ENCODE data around the gene BCL11B.
A peak's percentile ranks its signal among the peaks of the same experiment; 100 is the strongest.

Gene BCL11B

DNA sequence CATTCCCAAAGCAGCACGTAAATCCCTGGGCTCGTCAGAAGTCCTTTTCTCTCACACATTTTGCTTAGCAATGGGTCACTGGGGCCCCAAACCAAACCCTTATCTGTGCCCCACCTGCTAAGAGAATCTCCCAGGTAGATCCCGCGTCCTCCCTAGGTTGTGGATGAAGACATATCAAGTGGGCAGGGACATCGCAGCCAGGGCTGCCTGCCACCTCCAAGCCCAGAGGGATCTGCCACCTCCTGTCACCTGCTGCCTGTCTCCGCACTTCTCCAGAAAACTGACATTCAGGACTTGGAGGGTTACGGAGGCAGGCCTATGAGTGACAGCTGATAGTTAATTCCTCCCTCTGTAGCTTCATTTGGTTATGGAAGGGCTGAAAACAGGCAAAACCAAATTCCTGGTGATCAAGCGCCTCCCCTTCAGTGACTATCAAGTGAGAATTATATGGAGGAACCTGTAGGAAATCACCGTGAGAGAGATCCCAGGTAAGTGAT, 19.5 kb downstream of the BCL11B start:
- no peak for DNase-seq (ENCODE audit: low spot score)
- H3K27ac ChIP-seq, result no peak overlapping the region
- TF ChIP-seq, protein P1, sequence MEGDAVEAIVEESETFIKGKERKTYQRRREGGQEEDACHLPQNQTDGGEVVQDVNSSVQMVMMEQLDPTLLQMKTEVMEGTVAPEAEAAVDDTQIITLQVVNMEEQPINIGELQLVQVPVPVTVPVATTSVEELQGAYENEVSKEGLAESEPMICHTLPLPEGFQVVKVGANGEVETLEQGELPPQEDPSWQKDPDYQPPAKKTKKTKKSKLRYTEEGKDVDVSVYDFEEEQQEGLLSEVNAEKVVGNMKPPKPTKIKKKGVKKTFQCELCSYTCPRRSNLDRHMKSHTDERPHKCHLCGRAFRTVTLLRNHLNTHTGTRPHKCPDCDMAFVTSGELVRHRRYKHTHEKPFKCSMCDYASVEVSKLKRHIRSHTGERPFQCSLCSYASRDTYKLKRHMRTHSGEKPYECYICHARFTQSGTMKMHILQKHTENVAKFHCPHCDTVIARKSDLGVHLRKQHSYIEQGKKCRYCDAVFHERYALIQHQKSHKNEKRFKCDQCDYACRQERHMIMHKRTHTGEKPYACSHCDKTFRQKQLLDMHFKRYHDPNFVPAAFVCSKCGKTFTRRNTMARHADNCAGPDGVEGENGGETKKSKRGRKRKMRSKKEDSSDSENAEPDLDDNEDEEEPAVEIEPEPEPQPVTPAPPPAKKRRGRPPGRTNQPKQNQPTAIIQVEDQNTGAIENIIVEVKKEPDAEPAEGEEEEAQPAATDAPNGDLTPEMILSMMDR (conservative IDR thresholded peaks at IDR 0.05; ENCODE audit: low read depth), result no peak
- ChIA-PET POLR2A (ENCODE audit: low non-redundant PET) (no interaction called here), CTCF (interaction anchor here (0.6 kb wide), 1 partner anchor 14 kb away, joined by 3 read pairs; no protein-coding TSS in a partner anchor)

DNA sequence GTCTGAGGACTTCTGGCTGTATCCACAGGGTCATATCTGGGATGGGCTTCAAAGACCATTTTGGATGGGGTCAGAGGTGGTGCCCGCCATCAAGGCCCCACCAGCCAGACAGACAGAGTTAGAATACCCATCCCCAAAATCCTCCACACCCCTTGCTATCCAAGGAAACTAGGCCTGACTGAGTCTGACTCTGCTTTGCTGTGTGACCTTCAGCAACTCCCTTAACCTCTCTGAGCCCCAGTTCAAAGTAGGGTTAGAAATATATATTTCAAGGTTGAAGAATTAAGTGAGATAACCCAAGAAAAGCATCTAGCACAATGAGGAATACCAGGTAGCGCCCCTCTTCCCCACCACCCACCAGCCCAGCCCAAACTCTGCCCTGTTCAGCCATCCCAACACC, 20.3 kb downstream of the BCL11B start:
- POLR2A ChIA-PET (ENCODE audit: low non-redundant PET), result no interaction called here
- TF ChIP-seq, protein P1 (conservative IDR thresholded peaks at IDR 0.05; ENCODE audit: low read depth), result no peak
- CTCF ChIA-PET, result no interaction called here
- H3K27ac ChIP-seq, result no peak overlapping the region
- no peak for DNase-seq (ENCODE audit: low spot score)

DNA sequence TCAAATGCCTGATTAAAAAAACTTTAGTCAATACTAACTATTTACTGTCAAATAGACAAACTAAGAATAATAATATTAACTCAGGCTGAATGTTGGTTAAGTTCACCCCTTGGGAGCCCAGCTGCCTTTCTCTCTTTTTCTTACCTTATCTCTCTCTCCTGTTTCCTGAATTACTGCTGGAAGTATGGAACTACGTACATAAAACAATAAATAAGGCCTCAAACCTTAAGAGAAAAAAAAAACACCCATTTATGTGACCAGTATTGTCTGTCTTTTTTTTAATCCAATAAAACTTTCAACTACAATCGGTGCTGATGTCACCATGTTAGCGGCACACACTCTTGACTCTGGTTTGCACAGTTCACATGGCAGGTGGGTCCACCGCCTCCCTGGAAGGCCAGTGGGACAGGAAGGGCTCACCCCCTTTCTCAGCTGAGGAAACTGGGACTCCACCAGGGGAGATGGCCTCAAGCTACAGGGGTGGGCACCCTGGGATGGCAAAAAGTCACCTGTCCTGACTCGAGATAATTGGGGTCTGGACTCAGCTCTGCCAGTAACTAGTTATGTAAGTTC, 21.3 kb downstream of the BCL11B start:
- ChIA-PET POLR2A (ENCODE audit: low non-redundant PET) (no interaction called here), CTCF (no interaction called here)
- TF ChIP-seq, protein P1 (conservative IDR thresholded peaks at IDR 0.05; ENCODE audit: low read depth), result no peak
- DNase-seq (ENCODE audit: low spot score), result no peak
- no peak overlapping the region for H3K27ac ChIP-seq

DNA sequence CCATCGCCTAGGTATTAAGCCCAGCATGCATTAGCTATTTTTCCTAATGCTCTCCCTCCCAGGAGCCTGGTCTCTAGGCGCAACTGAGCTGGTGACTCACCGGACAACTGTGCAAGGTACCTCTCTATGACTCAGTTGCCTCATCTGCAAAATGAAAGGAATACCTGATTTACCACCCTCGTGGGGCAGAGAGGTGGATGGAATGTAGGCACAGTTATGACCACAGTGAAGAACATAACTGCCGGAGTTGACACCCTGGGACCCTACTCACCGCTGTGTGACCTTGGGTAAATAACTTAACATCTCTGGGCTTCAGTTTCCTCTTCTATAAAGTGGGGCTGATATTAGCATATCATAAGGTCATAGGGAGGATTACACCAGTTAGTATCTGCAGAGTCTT, 22.6 kb downstream of the BCL11B start:
- DNase-seq (ENCODE audit: low spot score), result no peak
- peak overlapping the region; percentile 25; the same call in 1 of the 2 replicates for H3K27ac ChIP-seq
- TF ChIP-seq, protein P1 (conservative IDR thresholded peaks at IDR 0.05; ENCODE audit: low read depth), result no peak
- ChIA-PET POLR2A (ENCODE audit: low non-redundant PET) (interaction anchor here (0.5 kb wide), 1 partner anchor 19 kb away, joined by 3 read pairs; no protein-coding TSS in a partner anchor), CTCF (interaction anchor here (0.6 kb wide), 1 partner anchor 93 kb away, joined by 3 read pairs; no protein-coding TSS in a partner anchor)

DNA sequence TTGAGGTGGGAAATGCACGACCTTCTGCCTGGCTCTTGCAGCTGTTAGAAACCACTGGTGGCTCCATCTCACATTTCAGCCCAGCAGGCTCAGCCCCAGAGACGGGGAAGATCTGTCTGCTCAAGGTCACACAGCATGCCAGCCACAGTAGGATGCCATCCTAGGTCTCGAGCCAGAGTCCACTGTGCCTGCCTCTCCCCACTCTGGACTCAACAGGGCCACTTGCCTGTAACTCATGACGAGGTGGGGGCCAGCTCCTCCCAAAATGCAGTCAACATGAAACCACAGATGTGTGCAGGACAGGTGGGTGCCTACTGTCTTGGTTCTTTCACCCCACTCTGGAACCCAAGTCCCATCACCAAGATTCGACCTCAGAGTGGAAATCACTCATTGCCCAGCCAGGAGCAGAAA, 23.2 kb downstream of the BCL11B start:
- TF ChIP-seq, protein P1 (conservative IDR thresholded peaks at IDR 0.05; ENCODE audit: low read depth), result no peak
- CTCF ChIA-PET, result no interaction called here
- H3K27ac ChIP-seq, result peak overlapping the region; percentile 25
- no peak for DNase-seq (ENCODE audit: low spot score)
- POLR2A ChIA-PET (ENCODE audit: low non-redundant PET), result interaction anchor here (0.5 kb wide), 1 partner anchor 18 kb away, joined by 3 read pairs; no protein-coding TSS in a partner anchor

DNA sequence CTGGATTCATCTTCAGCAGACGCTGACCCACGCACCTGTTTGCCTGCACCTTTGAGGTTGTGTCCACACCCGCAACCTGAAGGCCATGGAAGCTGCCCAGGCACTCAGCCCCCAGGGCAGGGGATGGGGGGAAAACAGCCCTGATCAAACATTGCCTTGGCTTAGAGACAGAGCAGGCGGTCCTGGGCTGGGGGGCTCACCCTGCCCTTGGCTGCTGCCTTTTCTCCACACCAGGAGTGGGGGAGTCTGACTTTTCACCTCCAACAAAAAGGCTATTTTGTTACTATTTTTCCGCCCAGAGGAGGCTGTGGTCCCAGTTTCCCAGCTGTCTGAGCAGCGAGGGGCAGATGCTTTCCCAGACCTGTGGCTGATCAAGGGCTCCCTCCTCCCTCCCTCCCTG, 24.2 kb downstream of the BCL11B start:
- POLR2A ChIA-PET (ENCODE audit: low non-redundant PET), result no interaction called here
- H3K27ac ChIP-seq, result peak overlapping the region; percentile 25; the same call in 1 of the 2 replicates
- TF ChIP-seq, protein P1 (conservative IDR thresholded peaks at IDR 0.05; ENCODE audit: low read depth), result no peak
- DNase-seq (ENCODE audit: low spot score), result no peak
- CTCF ChIA-PET, result no interaction called here
